ENCODE results near the gene SGCA. TPM values are rescaled to one million over a fixed set of nuclear protein-coding genes. Genes with fewer than 3 reads are reported as not detected.

The SGCA gene
- polyA plus RNA-seq (2011; rRNA removed) (0.16 and 0.21 TPM in 2 replicates), polyA minus RNA-seq (2011; rRNA and poly(A)+ RNA removed) (not detected in 2 replicates)

DNA sequence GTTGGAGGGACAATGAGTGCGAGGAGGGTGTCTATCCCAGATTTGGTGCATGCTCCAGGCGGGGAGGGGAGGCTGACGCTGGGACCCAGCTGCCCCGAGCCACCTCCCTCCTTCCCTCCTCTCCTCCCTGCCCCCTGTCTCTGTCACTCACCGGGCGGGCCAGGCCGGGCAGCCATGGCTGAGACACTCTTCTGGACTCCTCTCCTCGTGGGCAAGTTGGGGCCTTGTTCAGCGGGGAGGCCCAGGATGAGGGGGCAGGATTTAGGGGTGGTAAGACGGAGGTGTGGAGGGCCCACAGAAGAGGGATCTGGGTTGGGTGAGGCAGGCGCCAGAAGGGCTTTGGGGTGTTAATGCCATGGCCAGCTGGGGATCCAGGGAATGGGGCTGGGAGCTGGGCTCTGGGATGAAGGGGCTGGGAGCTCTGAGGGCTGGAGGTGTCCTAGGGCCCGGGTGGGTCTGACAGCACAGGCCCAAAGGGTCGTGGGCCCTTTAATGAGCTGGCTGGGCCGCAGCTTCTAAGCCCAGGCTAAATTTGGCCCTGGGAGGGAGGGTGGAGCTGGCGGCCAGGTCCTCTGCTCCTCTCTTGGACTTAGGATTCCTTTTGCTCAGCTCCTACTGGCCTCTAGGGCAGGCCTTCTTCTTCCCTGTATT is at the start of gene SGCA:
TSS of gene SGCA (plus strand) at position 139 of the 651 bp plus-strand sequence. CDS start at position 175, 36 bp downstream.
- POLR2A ChIA-PET: interaction anchor here (0.9 to 3.2 kb wide), 3 partner anchors 12 to 35 kb away, joined by 3 to 10 read pairs (median 4); partner anchors contain the start of gene COL1A1

DNA sequence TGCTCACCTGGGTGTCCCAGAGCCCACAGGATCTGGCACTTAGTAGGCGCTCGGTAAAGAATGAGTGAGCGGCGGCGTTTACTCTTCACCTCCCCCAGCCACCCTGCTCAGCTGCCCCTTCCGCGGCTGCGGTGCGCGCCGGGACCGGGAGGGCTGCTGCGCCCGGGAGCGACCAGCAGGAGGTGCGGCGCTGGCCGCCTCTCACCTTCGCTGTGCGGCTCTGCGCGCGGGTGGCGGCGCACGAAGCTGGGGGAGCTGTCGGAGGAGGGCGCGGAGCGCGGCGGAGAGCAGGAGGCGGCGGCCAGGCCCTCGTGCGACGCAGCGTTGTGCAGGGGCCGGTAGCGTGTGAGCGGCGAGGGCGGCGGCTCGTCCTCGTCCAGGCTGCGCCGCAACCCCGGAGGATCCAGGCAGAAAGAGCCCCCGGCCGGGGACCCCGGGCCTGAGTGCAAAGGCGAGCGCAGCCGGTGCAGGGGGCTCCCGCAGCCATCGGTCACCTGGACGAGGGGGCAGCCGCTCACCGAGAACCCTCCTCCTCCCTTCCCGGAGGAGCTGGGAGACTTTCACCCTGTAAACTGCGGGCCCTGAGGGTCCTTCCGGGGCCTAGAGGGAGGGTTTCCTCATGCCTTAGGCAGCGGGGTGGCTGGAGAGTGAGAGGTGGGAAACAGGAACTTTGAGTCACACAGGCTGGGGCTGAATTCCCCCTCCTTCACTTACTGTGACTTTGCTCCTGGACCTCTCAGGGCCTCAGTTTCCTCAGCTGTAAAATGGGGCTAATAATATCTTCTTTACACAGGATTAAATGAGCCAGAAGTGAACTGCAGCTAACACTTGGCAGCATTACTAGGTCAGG is 48.4 kb upstream of the SGCA start:
- Histone ChIP-seq H3K27me3 (ENCODE audit: control insufficient read depth, insufficient read depth, low read length) (peaks cover 3% of the 10 kb centered on the region), H3K4me3 (ENCODE audit: low read depth, low read length) (no peak overlapping the region), H3K27ac (ENCODE audit: low read depth, low read length) (no peak overlapping the region), H3K9me3 (ENCODE audit: control insufficient read depth, insufficient read depth, low read length) (no peaks in the 10 kb centered on the region; the same call in 1 of the 2 replicates)
- ChIA-PET CTCF (interaction anchor here (0.6 to 3.3 kb wide), 11 partner anchors 9 to 247 kb away, joined by 3 to 19 read pairs (median 3); no protein-coding TSS in a partner anchor), POLR2A (interaction anchor here (1.2 kb wide), 1 partner anchor 10 kb away, joined by 3 read pairs; no protein-coding TSS in a partner anchor)
- DNase-seq (ENCODE audit: low read depth, low spot score): no peak
- TF ChIP-seq, protein P1, sequence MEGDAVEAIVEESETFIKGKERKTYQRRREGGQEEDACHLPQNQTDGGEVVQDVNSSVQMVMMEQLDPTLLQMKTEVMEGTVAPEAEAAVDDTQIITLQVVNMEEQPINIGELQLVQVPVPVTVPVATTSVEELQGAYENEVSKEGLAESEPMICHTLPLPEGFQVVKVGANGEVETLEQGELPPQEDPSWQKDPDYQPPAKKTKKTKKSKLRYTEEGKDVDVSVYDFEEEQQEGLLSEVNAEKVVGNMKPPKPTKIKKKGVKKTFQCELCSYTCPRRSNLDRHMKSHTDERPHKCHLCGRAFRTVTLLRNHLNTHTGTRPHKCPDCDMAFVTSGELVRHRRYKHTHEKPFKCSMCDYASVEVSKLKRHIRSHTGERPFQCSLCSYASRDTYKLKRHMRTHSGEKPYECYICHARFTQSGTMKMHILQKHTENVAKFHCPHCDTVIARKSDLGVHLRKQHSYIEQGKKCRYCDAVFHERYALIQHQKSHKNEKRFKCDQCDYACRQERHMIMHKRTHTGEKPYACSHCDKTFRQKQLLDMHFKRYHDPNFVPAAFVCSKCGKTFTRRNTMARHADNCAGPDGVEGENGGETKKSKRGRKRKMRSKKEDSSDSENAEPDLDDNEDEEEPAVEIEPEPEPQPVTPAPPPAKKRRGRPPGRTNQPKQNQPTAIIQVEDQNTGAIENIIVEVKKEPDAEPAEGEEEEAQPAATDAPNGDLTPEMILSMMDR (IDR thresholded peaks at IDR 0.05; ENCODE audit: low read depth, low read length): peak; percentile 58

More for the DNA sequence above, at the start of gene SGCA:
- Histone ChIP-seq H3K9me3 (ENCODE audit: control insufficient read depth, insufficient read depth, low read length) (no peaks in the 10 kb centered on the region), H3K27me3 (ENCODE audit: control insufficient read depth, insufficient read depth, low read length) (no peaks in the 10 kb centered on the region), H3K27ac (ENCODE audit: low read depth, low read length) (no peak within 1 kb of the TSS), H3K4me3 (ENCODE audit: low read depth, low read length) (no peak within 1 kb of the TSS)
- DNase-seq (ENCODE audit: low read depth, low spot score): no peak
- TF ChIP-seq, protein P1 (IDR thresholded peaks at IDR 0.05; ENCODE audit: low read depth, low read length): no peak
- CTCF ChIA-PET: interaction anchor here (3.3 kb wide), 1 partner anchor 72 kb away, joined by 9 read pairs; no protein-coding TSS in a partner anchor

DNA sequence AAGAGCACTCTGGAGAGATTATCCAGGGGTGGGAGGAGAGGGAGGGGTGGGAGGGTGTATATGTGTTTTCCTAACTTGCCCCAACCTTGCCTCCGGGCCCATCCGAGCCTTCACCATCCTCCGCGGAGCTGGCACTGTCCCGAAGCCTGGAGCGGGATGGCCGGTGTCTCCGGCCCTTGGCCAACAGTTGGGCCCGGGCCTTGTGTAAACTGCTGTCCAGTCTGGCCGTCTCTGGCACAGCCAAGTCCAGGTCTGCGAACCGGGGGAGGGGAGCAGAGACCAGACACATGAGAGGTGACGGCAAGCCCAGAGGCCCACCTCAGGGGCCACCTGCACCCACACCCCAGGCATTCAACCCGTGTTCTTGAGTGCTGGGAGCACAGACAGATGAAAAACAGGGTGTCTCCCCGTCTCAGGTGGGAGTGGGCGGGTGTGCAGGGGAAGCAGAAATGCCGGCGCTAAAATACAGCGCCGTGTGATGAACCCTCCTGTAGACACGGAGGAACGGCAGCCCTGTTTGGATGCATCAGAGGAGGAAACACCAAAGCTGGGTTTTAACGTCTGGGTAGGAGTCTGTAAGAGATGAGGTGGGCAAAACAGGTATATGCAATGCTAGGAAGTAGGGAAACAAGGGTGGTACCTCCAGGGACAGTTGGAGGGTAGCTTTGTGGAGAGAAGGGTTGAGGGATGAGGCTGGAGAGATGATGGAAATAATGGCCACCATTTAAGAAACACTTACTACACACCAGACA is 47.6 kb upstream of the SGCA start:
- TF ChIP-seq, protein P1 (IDR thresholded peaks at IDR 0.05; ENCODE audit: low read depth, low read length): no peak
- Histone ChIP-seq H3K27ac (ENCODE audit: low read depth, low read length) (no peak overlapping the region), H3K9me3 (ENCODE audit: control insufficient read depth, insufficient read depth, low read length) (no peaks in the 10 kb centered on the region; the same call in 1 of the 2 replicates), H3K4me3 (ENCODE audit: low read depth, low read length) (no peak overlapping the region), H3K27me3 (ENCODE audit: control insufficient read depth, insufficient read depth, low read length) (peaks cover 3% of the 10 kb centered on the region)
- POLR2A ChIA-PET: interaction anchor here (0.5 kb wide), 1 partner anchor 250 kb away, joined by 3 read pairs; no protein-coding TSS in a partner anchor
- CTCF ChIA-PET: interaction anchor here (0.9 to 3.3 kb wide), 8 partner anchors 21 to 243 kb away, joined by 3 to 19 read pairs (median 7); partner anchors contain the start of gene PDK2
- no peak for DNase-seq (ENCODE audit: low read depth, low spot score)

DNA sequence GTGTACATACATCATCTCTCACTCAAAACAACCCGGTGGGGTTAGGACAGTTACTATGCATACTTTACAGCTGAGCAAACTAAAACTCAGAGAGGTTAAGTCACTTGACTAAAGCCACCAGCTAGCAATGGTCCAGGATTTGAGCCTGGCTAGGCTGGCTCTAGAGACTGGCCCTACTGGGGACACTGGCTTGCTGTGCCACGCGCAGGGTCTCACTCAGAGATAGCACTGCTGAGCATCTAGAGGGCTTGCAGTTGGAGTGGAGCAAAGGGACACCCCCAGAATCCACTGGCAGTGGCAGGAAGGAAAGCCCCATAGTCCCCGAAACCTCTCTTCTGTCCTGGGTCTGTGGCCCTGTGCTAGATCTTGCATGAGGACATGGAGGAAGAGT is 47.0 kb upstream of the SGCA start:
- H3K27me3 ChIP-seq (ENCODE audit: control insufficient read depth, insufficient read depth, low read length): peaks cover 3% of the 10 kb centered on the region
- ChIA-PET CTCF (interaction anchor here (1.4 to 3.3 kb wide), 3 partner anchors 24 to 179 kb away, joined by 9 to 19 read pairs (median 11); partner anchors contain the start of gene PDK2), POLR2A (interaction anchor here (0.5 kb wide), 1 partner anchor 251 kb away, joined by 3 read pairs; no protein-coding TSS in a partner anchor)
- TF ChIP-seq, protein P1 (IDR thresholded peaks at IDR 0.05; ENCODE audit: low read depth, low read length): no peak
- no peaks in the 10 kb centered on the region; the same call in 1 of the 2 replicates for H3K9me3 ChIP-seq (ENCODE audit: control insufficient read depth, insufficient read depth, low read length)
- DNase-seq (ENCODE audit: low read depth, low spot score): no peak
- no peak overlapping the region for H3K4me3 ChIP-seq (ENCODE audit: low read depth, low read length)
- H3K27ac ChIP-seq (ENCODE audit: low read depth, low read length): no peak overlapping the region
